Activated CD4-positive, alpha-beta T cell treated with anti-CD3 and anti-CD28 coated beads for 24 hours (primary cell): ENCODE results near the gene DNAI4.
"Not testable (repeated sequence)": the region's sequence is repeated elsewhere in the genome, so short reads cannot be mapped to it uniquely, and the experiment has no call there.

ENCODE experiments used
- DNase-seq, 2 donors: peaks; one replicate each; pipeline ENCODE4 v3.0.0-alpha.2; 2020; ENCODE audit warnings: low read depth in 2 of 2

The DNAI4 gene

GRCh38 chr1:66924756-66925557 is at the start of gene DNAI4, which contains the start of gene MIER1:
DNAI4 (minus strand) TSS chr1:66924856; CDS start chr1:66924831, 25 bp downstream.
MIER1 (plus strand) TSS chr1:66924990; CDS start chr1:66925029, 39 bp downstream.
- peak; percentile 93 to 96 for DNase-seq

- no peak for DNase-seq
Observed at GRCh38 chr1:66968574-66968973, 43.9 kb upstream of the DNAI4 start.

DNA sequence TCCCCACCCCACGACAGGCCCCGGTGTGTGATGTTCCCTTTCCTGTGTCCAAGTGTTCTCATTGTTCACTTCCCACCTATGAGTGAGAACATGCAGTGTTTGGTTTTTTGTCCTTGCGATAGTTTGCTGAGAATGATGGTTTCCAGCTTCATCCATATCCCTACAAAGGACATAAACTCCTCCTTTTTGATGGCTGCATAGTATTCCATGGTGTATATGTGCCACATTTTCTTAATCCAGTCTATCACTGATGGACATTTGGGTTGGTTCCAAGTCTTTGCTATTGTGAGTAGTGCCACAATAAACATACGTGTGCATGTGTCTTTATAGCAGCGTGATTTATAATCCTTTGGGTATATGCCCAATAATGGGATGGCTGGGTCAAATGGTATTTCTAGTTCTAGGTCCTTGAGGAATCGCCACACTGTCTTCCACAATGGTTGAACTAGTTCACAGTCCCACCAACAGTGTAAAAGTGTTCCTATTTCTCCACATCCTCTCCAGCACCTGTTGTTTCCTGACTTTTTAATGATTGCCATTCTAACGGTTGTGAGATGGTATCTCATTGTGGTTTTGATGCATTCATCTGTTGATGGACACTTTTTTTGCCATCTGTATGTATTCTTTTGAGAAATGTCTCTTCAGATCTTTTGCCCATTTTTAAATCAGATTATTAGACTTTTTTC is 41.7 kb upstream of the DNAI4 start:
- not testable (repeated sequence) for DNase-seq

DNA sequence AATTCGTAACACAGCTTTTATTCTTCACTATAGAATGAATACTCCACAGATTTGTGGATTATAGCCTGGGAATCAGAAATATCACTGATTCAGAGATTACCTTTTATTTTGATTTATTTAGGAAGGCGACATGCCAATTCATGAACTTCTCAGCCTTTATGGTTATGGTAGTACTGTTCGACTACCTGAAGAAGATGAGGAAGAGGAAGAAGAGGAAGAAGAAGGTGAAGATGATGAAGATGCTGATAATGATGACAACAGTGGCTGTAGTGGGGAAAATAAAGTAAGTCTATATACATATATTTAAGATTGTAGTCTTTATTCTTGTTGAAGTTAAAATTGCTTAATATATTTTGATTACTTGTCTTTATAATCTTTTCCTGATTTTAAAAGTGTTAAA is 33.3 kb upstream of the DNAI4 start:
- DNase-seq: no peak

- no peak for DNase-seq
Observed at GRCh38 chr1:66954208-66954607, 29.6 kb upstream of the DNAI4 start.

DNA sequence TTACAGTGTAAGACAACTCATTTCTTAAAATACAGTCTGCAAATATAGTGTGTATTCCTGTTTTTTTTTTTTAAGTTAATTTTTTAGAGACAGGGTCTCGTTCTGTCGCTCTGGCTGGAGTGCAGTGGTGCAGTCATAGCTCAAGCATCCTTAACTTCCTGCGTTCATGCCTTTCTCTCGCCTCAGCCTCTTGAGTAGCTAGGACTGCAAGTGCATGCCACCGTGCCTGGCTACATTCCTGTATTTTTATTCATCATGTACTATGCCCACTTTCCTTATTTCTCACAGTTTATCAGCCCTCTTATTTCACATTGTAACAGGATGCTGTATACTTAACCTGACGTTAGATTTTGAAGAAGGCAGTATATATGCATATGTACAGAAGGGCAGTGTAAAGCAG is 26.9 kb upstream of the DNAI4 start:
- no peak for DNase-seq

DNA sequence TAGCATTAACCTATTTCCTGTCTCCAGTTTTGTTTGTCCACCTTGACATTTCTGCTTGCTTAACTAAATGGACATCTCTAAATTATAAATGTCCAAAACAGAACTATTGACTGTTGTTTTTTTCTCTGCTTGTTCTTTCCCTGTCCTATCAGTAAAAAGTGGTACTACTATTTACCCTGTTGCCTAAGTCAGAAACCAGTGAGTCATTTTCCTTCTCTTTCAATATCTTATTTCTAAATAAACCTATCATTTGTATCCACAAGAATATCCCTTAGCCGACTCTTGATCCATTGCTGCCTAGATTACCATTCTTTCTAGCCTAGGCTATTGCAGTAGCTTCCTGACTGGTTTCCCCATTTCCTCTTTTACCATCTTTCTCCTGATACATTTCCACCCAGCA is 22.6 kb upstream of the DNAI4 start:
- no peak for DNase-seq

DNA sequence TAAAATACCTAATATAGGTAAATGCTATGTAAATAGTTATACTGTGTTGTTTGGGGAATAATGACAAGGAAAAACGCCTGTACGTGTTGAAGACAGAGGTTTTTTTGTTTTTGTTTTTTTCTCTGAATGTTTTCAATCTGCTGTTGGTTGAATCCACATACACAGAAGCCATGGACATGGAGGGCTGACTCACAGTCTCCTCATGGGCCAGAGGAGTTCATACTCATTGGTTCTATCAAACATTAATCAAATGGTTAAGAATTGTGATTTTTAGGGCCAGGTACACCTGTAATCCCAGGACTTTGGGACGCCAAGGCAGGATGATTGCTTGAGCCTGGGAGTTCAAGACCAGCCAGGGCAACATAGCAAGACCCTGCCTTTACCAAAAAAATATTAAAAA is 20.7 kb upstream of the DNAI4 start:
- DNase-seq: no peak

DNA sequence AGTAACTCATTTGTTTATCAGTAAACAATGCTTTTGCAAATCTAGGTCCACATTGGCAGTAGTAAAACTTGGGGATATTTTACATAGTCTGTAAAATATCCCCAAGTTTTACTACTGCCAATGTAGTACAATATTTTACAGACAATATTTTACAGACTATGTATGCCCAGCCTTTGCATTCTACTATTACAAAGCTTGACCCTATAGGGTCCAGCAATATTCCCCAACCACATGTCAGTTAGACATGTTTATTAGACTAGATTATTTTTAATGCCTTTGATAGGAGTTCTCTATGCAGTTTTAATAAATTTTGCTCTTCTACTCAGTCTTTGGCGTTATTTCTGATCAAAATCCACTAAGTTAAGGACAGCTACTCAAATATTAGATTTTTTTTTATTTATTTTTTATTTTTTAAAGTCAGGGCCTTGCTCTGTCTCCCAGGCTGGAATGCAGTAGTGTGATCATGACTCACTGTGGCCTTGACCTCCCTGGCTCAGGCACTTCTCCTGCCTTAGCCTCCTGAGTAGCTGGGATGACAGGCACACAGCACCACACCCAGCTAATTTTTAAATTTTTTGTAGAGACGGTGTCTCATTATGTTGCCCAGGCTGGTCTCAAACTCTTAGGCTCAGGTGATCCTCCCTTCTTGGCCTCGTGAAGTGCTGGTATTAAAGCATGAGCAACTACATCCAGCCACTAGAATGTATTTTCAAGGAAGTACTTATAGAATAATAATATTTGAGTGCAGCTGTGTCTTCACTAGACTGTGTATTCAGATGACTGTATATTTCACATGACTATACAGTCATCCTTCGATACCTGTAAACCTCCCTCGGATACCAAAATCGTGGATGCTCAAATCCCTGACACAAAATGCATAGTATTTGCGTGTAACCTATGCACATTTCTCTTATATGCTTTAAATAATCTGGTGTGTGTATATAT is 19.9 kb upstream of the DNAI4 start:
- DNase-seq: no peak

DNA sequence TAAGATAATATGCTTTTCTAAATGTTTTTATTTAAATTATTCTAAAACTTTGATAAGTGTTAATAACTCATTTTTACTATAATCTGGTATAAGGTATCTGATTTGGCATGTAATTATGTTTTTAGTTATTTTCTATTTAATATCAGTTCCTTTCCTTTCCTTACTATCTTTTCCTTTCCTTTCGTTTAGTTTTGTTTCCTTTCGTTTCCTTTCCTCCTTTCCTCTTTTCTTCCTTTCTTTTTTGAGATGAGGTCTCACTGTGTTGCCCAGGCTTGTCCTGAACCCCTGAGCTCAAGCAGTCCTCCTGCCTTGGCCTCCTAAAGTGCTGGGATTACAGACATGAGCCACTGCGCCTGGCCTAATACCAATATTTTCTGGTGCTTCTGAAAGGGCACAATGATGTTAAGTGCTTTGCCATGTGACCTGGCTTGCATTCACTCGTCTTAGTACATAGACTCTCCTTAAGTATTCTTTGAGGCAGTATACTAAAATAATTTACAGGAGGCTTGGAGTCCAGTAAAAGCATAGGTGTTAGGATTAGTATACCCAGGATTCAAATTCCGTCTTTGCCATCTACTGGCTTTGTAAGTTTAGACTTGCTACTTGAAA is 18.8 kb upstream of the DNAI4 start:
- DNase-seq: no peak

DNA sequence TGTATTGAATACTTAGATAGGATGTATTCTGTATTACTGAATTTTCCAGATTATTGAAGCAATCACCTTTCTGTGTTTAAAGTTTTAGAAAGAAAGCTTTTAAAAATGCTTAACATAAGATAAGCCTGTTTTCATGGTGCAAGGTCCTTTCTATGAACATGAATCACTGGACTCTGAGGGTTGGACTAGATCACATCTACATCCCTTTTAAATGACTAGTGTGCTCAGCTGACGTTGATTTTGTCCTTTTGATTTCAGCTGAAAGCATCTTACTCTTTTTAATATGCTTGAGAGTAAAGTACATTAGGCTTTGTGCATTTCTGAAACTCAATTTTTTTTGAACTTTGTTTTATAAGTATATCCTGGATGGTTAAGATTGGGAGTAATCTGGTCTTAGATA is 16.3 kb upstream of the DNAI4 start:
- no peak for DNase-seq

DNA sequence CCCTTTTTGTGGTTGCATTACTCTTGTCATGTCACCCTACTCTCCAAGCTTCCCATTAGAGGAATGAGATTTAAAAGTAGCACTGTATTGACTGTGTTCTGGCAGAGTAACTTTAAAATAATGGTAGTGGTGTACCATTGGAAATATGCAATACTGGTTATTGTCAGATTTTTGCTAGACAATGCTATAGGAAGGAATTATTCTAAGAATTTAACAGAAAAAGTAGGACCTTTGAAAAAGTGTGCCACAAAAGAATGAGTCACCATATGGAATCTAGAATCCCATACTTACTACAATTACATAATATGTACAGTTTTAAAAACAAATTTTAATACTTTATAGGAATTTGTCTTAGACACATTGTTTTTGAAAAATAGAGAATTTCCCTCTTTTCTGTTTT is 14.0 kb upstream of the DNAI4 start:
- DNase-seq: no peak

DNA sequence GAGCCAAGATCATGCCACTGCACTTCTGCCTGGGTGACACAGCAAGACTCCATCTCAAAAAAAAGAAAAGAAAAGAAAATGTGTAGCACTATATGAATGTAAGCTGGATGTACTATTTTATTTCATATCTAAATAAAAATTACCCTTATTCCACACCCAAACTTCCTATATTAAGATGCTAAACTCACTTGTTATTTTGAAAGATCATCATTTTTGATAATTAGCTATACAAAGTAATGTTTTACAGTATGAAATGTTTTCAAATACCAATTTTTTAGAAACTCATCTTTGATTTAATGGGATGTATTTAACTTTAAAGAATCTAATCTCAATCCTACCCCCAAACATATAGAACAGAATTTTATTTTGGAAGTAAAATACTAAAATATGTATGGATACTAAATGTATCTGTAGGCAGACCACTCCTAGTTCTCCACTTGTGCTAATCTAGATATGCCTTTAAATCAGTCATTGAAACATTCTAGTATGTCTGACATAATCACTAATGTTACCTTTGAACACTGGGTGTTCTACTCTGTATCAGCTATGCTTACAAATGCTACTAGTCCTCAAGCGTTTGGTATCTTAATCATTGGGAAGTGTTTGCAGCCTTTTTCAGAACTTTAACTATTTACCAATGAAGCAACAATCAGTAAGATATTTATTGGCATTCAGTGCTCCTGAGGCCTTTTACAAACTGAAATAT is 13.0 kb upstream of the DNAI4 start:
- DNase-seq: no peak

DNA sequence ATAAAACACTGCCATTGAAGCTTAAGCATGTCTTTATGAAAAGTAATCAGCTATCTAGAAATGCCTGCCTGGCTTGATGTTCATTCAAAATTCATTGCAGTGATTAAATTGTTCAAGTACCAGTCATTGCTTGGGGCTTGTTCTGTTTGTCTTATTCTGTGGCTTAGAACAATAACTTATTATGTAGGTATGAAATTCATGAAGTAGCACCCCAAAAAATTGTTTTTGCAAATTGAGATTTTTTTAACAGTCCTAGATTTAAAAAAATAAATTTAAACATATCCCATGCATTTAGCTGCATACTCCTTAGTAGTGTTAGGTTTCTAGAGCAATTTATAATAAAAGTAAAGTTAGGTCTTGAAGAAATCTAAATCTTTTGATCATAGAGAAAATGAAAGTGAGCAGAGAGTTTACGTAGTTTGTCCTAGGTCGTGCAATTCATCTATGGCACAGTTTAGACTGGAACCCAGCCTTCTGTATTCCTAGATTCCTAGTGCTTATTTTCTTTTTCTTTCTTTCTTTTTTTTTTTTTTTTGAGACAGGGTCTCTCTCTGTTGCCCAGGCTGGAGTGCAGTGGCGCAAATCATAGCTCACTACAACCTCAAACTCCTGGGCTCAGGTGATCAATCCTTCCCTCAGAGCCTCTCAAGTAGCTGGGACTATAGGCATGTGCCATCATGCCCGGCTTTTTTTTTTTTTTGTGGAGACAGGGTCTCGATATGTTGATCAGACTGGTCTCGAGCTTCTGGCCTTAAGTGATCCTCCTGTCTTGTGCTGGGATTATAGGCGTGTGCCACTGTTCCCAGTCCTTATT is 9.4 kb upstream of the DNAI4 start:
- DNase-seq: no peak

DNA sequence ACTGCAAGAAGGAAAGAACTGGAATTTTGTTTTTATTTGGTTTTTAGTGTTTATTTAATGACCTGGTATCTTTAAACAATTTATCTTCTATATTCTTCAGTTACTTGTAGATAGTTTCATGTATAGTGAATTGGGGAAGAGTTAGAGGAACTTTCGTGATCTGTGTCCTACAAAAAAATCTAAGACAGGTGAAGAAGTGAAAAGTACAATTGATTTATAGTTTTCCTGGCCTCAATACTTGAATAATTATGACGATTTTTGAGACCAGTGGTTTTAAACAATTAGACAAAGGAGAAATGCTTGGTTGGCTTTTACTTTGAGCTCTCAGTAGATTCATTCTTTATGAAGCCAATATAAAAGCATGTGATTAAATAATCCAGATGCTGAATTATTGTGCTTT is 7.6 kb upstream of the DNAI4 start:
- no peak for DNase-seq

DNA sequence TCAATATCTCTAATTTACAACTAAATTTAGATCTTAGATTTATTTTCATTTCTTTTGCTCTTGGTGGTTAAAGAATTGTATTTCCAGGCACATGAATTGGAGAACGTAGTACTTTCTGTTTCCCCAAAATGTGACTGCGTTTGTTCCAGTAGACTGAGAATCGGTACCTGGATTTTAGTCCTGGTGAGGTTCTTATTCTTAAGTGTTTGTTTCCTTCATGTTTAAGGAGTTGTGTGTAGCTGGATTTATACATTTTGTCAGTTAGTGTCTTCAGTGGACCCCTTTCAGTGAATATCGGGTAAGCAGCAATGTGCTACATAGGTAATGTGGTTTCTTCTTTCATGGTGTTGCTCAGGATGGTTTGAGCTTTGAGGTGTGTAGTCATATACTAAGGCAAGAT is 6.9 kb upstream of the DNAI4 start:
- DNase-seq: no peak

DNA sequence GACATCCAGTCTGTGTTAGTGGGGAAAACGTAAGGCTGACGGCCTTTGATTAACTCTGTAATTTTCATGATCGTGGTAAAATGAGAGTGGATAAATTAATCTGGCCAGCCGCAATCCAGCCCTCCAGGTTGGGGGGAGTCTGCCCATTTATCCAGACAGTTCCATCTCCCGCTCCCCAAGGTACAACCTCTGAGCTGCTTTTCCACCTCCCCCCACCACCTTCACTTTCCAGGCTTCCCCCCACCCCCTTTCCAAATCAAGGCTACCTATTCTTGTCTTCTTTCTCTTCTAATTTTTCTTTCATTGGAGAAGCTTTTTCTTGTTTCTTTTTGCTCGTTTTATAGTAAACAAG is 6.1 kb upstream of the DNAI4 start:
- no peak for DNase-seq

GRCh38 chr1:66929999-66930822 is 5.6 kb upstream of the DNAI4 start:
- peak; percentile 88 to 90 for DNase-seq

DNA sequence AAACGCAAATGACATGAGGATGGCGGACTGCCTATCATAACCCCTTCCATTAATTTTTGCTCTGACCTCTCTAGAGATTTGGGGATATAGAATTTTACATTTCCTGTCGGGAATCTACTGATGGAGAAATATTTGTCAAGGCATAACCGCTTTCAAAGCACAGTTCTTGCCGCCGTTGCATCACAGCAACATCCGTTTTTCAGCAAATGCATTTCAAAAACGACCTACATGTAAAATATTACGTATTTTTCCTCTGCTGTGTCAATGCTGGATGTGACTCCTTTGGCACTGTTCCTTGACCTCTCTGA is 5.0 kb upstream of the DNAI4 start:
- DNase-seq: no peak
